Measurements from ENCODE around the gene MED23.

Gene MED23

DNA sequence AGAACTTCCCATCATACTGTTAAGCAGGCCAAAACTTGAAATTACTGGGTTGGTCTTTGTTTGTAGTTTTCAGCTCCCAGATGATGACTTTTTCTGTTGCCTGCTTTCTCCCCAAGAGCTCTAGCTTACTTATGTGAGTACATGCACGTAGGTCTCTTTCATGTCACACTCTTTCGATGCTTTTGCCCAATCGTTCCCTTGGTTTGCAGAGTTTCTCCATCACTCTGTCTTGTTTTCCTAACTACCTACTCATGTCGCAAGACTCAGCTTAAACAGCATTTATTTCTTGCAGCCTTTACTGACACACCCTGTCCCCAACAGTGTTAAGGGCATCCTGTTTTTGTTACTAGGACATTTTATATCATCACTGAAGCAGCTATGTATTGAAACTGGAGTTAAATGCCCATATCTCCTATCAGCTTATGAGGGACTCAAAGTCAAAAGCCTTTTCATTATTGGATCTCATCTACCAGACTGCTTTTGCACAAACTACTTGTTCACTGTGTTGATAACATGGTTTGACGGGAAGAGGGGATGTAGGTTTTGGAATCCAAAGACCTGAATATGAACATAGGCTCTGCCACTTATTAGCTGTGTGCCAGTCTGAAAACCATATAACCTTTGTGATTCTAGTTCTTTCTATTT, 52.1 kb downstream of the MED23 start:
- TF ChIP-seq, protein P1, sequence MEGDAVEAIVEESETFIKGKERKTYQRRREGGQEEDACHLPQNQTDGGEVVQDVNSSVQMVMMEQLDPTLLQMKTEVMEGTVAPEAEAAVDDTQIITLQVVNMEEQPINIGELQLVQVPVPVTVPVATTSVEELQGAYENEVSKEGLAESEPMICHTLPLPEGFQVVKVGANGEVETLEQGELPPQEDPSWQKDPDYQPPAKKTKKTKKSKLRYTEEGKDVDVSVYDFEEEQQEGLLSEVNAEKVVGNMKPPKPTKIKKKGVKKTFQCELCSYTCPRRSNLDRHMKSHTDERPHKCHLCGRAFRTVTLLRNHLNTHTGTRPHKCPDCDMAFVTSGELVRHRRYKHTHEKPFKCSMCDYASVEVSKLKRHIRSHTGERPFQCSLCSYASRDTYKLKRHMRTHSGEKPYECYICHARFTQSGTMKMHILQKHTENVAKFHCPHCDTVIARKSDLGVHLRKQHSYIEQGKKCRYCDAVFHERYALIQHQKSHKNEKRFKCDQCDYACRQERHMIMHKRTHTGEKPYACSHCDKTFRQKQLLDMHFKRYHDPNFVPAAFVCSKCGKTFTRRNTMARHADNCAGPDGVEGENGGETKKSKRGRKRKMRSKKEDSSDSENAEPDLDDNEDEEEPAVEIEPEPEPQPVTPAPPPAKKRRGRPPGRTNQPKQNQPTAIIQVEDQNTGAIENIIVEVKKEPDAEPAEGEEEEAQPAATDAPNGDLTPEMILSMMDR (conservative IDR thresholded peaks at IDR 0.05; ENCODE audit: low read depth, low read length) = no peak
- H3K4me3 ChIP-seq (ENCODE audit: low read length) = no peak overlapping the region
- DNase-seq (ENCODE audit: low read depth) = no peak

GRCh38 chr6:131574686-131575085, 53.4 kb downstream of the MED23 start:
- no peak overlapping the region for H3K4me3 ChIP-seq (ENCODE audit: low read length)
- no peak for DNase-seq (ENCODE audit: low read depth)
- TF ChIP-seq, protein P1 (conservative IDR thresholded peaks at IDR 0.05; ENCODE audit: low read depth, low read length) = no peak

- no peak overlapping the region for H3K4me3 ChIP-seq (ENCODE audit: low read length)
- DNase-seq (ENCODE audit: low read depth) = no peak
- TF ChIP-seq, protein P1 (conservative IDR thresholded peaks at IDR 0.05; ENCODE audit: low read depth, low read length) = no peak
Observed at GRCh38 chr6:131574133-131574532, 53.9 kb downstream of the MED23 start.

DNA sequence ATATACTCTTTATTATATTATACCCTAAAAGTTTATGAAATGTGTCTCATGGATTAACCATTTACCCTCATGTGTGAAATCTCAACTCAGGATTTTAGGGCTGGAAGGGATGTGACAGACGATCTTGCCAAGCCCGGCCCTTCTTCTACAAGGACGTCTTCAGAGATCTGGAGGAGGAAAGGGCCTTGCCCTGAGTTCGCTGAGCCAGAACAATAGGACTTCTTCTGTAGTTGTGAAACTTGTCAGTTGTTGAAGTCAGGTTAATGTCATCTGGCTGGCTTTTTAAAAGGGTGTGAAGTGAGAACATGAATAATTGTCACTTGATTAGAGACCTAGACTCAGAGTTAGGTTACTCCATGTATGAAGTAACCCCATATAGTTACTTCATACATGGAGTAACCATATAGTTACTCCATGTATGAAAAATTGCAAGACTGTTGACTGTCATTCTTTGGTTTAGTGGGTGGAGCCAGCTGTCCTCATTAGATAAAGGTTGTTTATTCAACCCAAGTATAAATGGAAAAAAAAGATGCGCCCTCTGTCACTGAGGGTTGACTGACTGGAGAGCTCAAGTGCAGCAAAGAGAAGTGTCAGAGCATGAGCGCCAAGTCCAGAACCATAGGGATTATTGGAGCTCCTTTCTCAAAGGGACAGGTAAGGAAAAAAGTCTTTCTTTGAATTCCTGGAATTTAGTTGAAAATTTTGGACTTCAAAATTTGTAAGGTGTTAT, 55.2 kb downstream of the MED23 start, which contains the start of gene ARG1:
Gene ARG1, plus strand, starts transcription at position 541 of the 730 bp plus-strand sequence. Its CDS starts 57 bp downstream, at position 598.
- no peak for DNase-seq (ENCODE audit: low read depth)
- TF ChIP-seq, protein P1 (conservative IDR thresholded peaks at IDR 0.05; ENCODE audit: low read depth, low read length) = no peak
- no peak within 1 kb of the TSS for H3K4me3 ChIP-seq (ENCODE audit: low read length)

DNA sequence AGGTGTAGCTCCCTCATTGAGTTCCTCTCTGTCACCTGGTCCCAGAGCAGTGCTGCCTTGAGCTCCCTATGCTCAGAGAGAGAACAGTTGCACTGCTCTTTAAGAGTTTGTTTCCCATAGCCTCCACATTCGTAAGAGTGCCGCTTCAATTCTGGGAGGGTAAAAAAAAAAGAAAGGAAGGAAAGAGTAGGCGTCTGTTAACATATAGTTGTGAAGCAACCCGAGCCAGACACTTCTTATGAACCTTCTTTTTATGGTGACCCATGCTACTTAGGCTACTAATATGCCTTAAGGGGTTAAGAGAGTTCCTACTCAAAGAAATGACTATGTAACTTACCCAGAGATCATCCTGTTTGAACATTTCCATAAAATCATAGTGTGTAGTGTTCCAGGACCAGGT, 59.3 kb downstream of the MED23 start:
- H3K4me3 ChIP-seq (ENCODE audit: low read length) = no peak overlapping the region
- TF ChIP-seq, protein P1 (conservative IDR thresholded peaks at IDR 0.05; ENCODE audit: low read depth, low read length) = no peak
- DNase-seq (ENCODE audit: low read depth) = no peak

- DNase-seq (ENCODE audit: low read depth) = no peak
- H3K4me3 ChIP-seq (ENCODE audit: low read length) = no peak overlapping the region
- TF ChIP-seq, protein P1 (conservative IDR thresholded peaks at IDR 0.05; ENCODE audit: low read depth, low read length) = no peak
Observed at GRCh38 chr6:131565056-131565455, 63.0 kb downstream of the MED23 start.
